ENCODE results near the gene ADAMTSL3.
"Not testable (repeated sequence)": the region's sequence is repeated elsewhere in the genome, so short reads cannot be mapped to it uniquely, and the experiment has no call there.

Gene ADAMTSL3

GRCh38 chr15:83702314-83702713, 48.4 kb downstream of the ADAMTSL3 start:
- not testable (repeated sequence) for DNase-seq (ENCODE audit: low read depth)

GRCh38 chr15:83708328-83708727, 54.4 kb downstream of the ADAMTSL3 start:
- DNase-seq (ENCODE audit: low read depth) = no peak

GRCh38 chr15:83709241-83709640, 55.3 kb downstream of the ADAMTSL3 start:
- DNase-seq (ENCODE audit: low read depth) = no peak

GRCh38 chr15:83709811-83710210, 55.9 kb downstream of the ADAMTSL3 start:
- no peak for DNase-seq (ENCODE audit: low read depth)

GRCh38 chr15:83710452-83710851, 56.5 kb downstream of the ADAMTSL3 start:
- no peak for DNase-seq (ENCODE audit: low read depth)

- no peak for DNase-seq (ENCODE audit: low read depth)
Measured at GRCh38 chr15:83711236-83711635, 57.3 kb downstream of the ADAMTSL3 start.

- DNase-seq (ENCODE audit: low read depth) = no peak
Measured at GRCh38 chr15:83713242-83713641, 59.3 kb downstream of the ADAMTSL3 start.

GRCh38 chr15:83714939-83715628, 61.2 kb downstream of the ADAMTSL3 start:
- no peak for DNase-seq (ENCODE audit: low read depth)

- DNase-seq (ENCODE audit: low read depth) = no peak
Measured at GRCh38 chr15:83716605-83717004, 62.7 kb downstream of the ADAMTSL3 start.

GRCh38 chr15:83717010-83717409, 63.1 kb downstream of the ADAMTSL3 start:
- DNase-seq (ENCODE audit: low read depth) = no peak

- no peak for DNase-seq (ENCODE audit: low read depth)
Measured at GRCh38 chr15:83720468-83720867, 66.5 kb downstream of the ADAMTSL3 start.

- DNase-seq (ENCODE audit: low read depth) = no peak
Measured at GRCh38 chr15:83721031-83721430, 67.1 kb downstream of the ADAMTSL3 start.

GRCh38 chr15:83721981-83722380, 68.1 kb downstream of the ADAMTSL3 start:
- no peak for DNase-seq (ENCODE audit: low read depth)

- no peak for DNase-seq (ENCODE audit: low read depth)
Measured at GRCh38 chr15:83723216-83723615, 69.3 kb downstream of the ADAMTSL3 start.

GRCh38 chr15:83732196-83732595, 78.3 kb downstream of the ADAMTSL3 start:
- no peak for DNase-seq (ENCODE audit: low read depth)

- DNase-seq (ENCODE audit: low read depth) = no peak
Measured at GRCh38 chr15:83732770-83733169, 78.8 kb downstream of the ADAMTSL3 start.

- DNase-seq (ENCODE audit: low read depth) = peak; percentile 24
Measured at GRCh38 chr15:83733206-83733605, 79.3 kb downstream of the ADAMTSL3 start.

GRCh38 chr15:83733691-83734090, 79.8 kb downstream of the ADAMTSL3 start:
- DNase-seq (ENCODE audit: low read depth) = no peak

GRCh38 chr15:83734487-83734886, 80.6 kb downstream of the ADAMTSL3 start:
- DNase-seq (ENCODE audit: low read depth) = no peak

- DNase-seq (ENCODE audit: low read depth) = no peak
Measured at GRCh38 chr15:83739629-83740028, 85.7 kb downstream of the ADAMTSL3 start.

- DNase-seq (ENCODE audit: low read depth) = no peak
Measured at GRCh38 chr15:83745771-83746170, 91.8 kb downstream of the ADAMTSL3 start.

- DNase-seq (ENCODE audit: low read depth) = no peak
Measured at GRCh38 chr15:83746231-83746630, 92.3 kb downstream of the ADAMTSL3 start.

- no peak for DNase-seq (ENCODE audit: low read depth)
Measured at GRCh38 chr15:83747050-83747717, 93.3 kb downstream of the ADAMTSL3 start.

- DNase-seq (ENCODE audit: low read depth) = no peak
Measured at GRCh38 chr15:83747718-83748110, 93.8 kb downstream of the ADAMTSL3 start.

Data from HS-27A (cell line).